ENCODE measurements around the gene HSPA1B.

The HSPA1B gene

GRCh38 chr6:31874836-31875572 is 47.5 kb downstream of the HSPA1B start:
- H3K27me3 ChIP-seq (ENCODE audit: insufficient read depth, poor library complexity, severe bottlenecking) = no peaks in the 10 kb centered on the region
- TF ChIP-seq REST (IDR thresholded peaks at IDR 0.05; ENCODE audit: insufficient replicate concordance, low read depth) (no peak), POLR2AphosphoS5 (IDR thresholded peaks at IDR 0.05; ENCODE audit: low read depth) (no peak)
- no peak for DNase-seq (ENCODE audit: low read depth in 1 of 2, low spot score in 1 of 2)
- H3K27ac ChIP-seq (replicated peaks) = no peak overlapping the region
- H3K4me3 ChIP-seq (replicated peaks; ENCODE audit: insufficient read depth, low read length) = no peak overlapping the region

- H3K27me3 ChIP-seq (ENCODE audit: insufficient read depth, poor library complexity, severe bottlenecking) = no peaks in the 10 kb centered on the region
- TF ChIP-seq REST (IDR thresholded peaks at IDR 0.05; ENCODE audit: insufficient replicate concordance, low read depth) (no peak), POLR2AphosphoS5 (IDR thresholded peaks at IDR 0.05; ENCODE audit: low read depth) (no peak), SPI1 (IDR thresholded peaks at IDR 0.05; ENCODE audit: borderline replicate concordance, low read depth) (no peak), GABPA (IDR thresholded peaks at IDR 0.05; ENCODE audit: low read depth) (no peak), CTCF (IDR thresholded peaks at IDR 0.05; ENCODE audit: insufficient read depth, low read length) (no peak)
- H3K4me3 ChIP-seq (replicated peaks; ENCODE audit: insufficient read depth, low read length) = no peak overlapping the region
- no peak for DNase-seq (ENCODE audit: low read depth in 1 of 2, low spot score in 1 of 2)
- H3K27ac ChIP-seq (replicated peaks) = no peak overlapping the region
These were observed 48.3 kb downstream of the HSPA1B start for GRCh38 chr6:31875877-31876276.

GRCh38 chr6:31876357-31876756 is 48.8 kb downstream of the HSPA1B start:
- H3K4me3 ChIP-seq (replicated peaks; ENCODE audit: insufficient read depth, low read length) = no peak overlapping the region
- TF ChIP-seq POLR2AphosphoS5 (IDR thresholded peaks at IDR 0.05; ENCODE audit: low read depth) = no peak
- no peak for TF ChIP-seq SPI1 (IDR thresholded peaks at IDR 0.05; ENCODE audit: borderline replicate concordance, low read depth)
- no peak for TF ChIP-seq GABPA (IDR thresholded peaks at IDR 0.05; ENCODE audit: low read depth)
- TF ChIP-seq CTCF (IDR thresholded peaks at IDR 0.05; ENCODE audit: insufficient read depth, low read length) = no peak
- no peak for TF ChIP-seq REST (IDR thresholded peaks at IDR 0.05; ENCODE audit: insufficient replicate concordance, low read depth)
- no peak overlapping the region for H3K27ac ChIP-seq (replicated peaks)
- no peak for DNase-seq (ENCODE audit: low read depth in 1 of 2, low spot score in 1 of 2)
- no peaks in the 10 kb centered on the region for H3K27me3 ChIP-seq (ENCODE audit: insufficient read depth, poor library complexity, severe bottlenecking)
